PC-9 (cell line): ENCODE measurements around the gene SLC1A3. TPM values are rescaled to one million over a fixed set of nuclear protein-coding genes. Genes with fewer than 3 reads are reported as not detected.
A peak's percentile ranks its signal among the peaks of the same experiment; 100 is the strongest.

ENCODE experiments used
- BruUV-seq: library from RNA; stranded (reverse); fragments of 400-500 nt; replicated peaks from 2 replicates; lab custom pipeline; 2021; lab: Mats Ljungman, UMichigan
- CTCF ChIA-PET: fragments of 300-600 bp; sonication (Branson Sonifier 250); formaldehyde crosslinking; loops from one replicate; lab custom pipeline; 2022; ENCODE audit warnings: antibody characterized with exemption; lab: Charles Lee
- POLR2A ChIA-PET: fragments of 300-600 bp; sonication (Branson Sonifier 250); formaldehyde crosslinking; loops from one replicate; lab custom pipeline; 2022; ENCODE audit warnings: antibody characterized with exemption; ENCODE audit not compliant: unreplicated experiment; lab: Charles Lee
- DNase-seq, 2 experiments: peaks; one replicate each; pipeline versions ENCODE4 v3.0.0 to v3.0.0-alpha.2; 2015 to 2022; ENCODE audit warnings: mixed read lengths in 1 of 2
- H2AFZ ChIP-seq: fragments of 200-600 bp; sonication (generic); 2 replicates; pipeline ENCODE4 v1.8.1; 2017; ENCODE audit warnings: antibody characterized with exemption
- H3F3A ChIP-seq: fragments of 200-600 bp; sonication (generic); 2 replicates; pipeline ENCODE4 v1.8.1; 2017; ENCODE audit warnings: antibody characterized with exemption, mild to moderate bottlenecking, low read depth; ENCODE audit not compliant: insufficient read depth
- H3K27ac ChIP-seq: fragments of 200-600 bp; sonication (generic); 2 replicates; pipeline ENCODE4 v1.6.1; 2016; ENCODE audit warnings: mixed run types
- H3K27me3 ChIP-seq: fragments of 200-600 bp; sonication (generic); 2 replicates; pipeline ENCODE4 v1.6.1; 2016; ENCODE audit warnings: low read depth, mixed run types; ENCODE audit not compliant: insufficient read depth
- H3K36me3 ChIP-seq: fragments of 200-600 bp; sonication (generic); 2 replicates; pipeline ENCODE4 v1.6.1; 2016; ENCODE audit warnings: low read depth, mixed run types
- H3K4me1 ChIP-seq: fragments of 200-600 bp; sonication (generic); replicated peaks from 2 replicates; pipeline ENCODE4 v1.6.1; 2016; ENCODE audit warnings: mixed run types; ENCODE audit not compliant: insufficient read depth
- H3K4me2 ChIP-seq: fragments of 200-600 bp; sonication (generic); 2 replicates; pipeline ENCODE4 v1.6.1; 2017; ENCODE audit warnings: mixed run types
- H3K4me3 ChIP-seq: fragments of 200-600 bp; sonication (generic); 2 replicates; pipeline ENCODE4 v1.6.1; 2016; ENCODE audit warnings: mixed run types
- H3K79me2 ChIP-seq: fragments of 200-600 bp; sonication (generic); 2 replicates; pipeline ENCODE4 v1.6.1; 2017; ENCODE audit warnings: low read depth, mixed run types
- H3K9me2 ChIP-seq: fragments of 200-600 bp; sonication (generic); 2 replicates; pipeline ENCODE4 v1.8.1; 2017; ENCODE audit warnings: mild to moderate bottlenecking; ENCODE audit not compliant: insufficient read depth
- H3K9me3 ChIP-seq: fragments of 200-600 bp; sonication (generic); 2 replicates; pipeline ENCODE4 v1.8.1; 2016; ENCODE audit warnings: low read depth; ENCODE audit not compliant: insufficient read depth
- H4K20me1 ChIP-seq: fragments of 200-600 bp; sonication (generic); 2 replicates; pipeline ENCODE4 v1.8.1; 2017; ENCODE audit not compliant: insufficient read depth
- EZH2 ChIP-seq: fragments of 200-600 bp; sonication (generic); IDR thresholded peaks from 2 replicates; pipeline ENCODE4 v1.8.0; 2017; ENCODE audit warnings: antibody characterized with exemption, low read depth
- intact Hi-C: fragments of 100-400 bp; cut with micrococcal nuclease; formaldehyde crosslinking; loops from one replicate; pipeline ENCODE4 v1.10.0; 2022; ENCODE audit not compliant: unreplicated experiment
- total RNA-seq: library from RNA; stranded (reverse); gene quantifications from 2 replicates; pipeline ENCODE4 v1.2.3, GENCODE V29; 2021
- TF ChIP-seq, protein P1 (sequence below): fragments of 200-600 bp; sonication (generic); conservative IDR thresholded peaks from 2 replicates; pipeline ENCODE4 v1.6.1; 2017; ENCODE audit warnings: mixed run types, antibody characterized with exemption, mild to moderate bottlenecking, moderate library complexity

The SLC1A3 gene
- total RNA-seq, 1 experiment from 2014 or later = 0.24 TPM

- peak; percentile 59 to 68 for DNase-seq
- Histone ChIP-seq H3K36me3 (no peaks in the 10 kb centered on the region), H3K27me3 (no peaks in the 10 kb centered on the region), H4K20me1 (no peaks in the 10 kb centered on the region), H3K9me3 (no peaks in the 10 kb centered on the region), H3K4me2 (peak overlapping the region; percentile 61), H2AFZ (no peak overlapping the region), H3F3A (no peaks in the 10 kb centered on the region; the same call in 1 of the 2 replicates), H3K79me2 (no peaks in the 10 kb centered on the region), H3K27ac (no peak overlapping the region), H3K9me2 (no peaks in the 10 kb centered on the region), H3K4me1 (peaks cover 5% of the 10 kb centered on the region; the same call in 1 of the 2 replicates), H3K4me3 (no peak overlapping the region)
- no TSS peak for BruUV-seq
- intact Hi-C loops = loop anchor here (1.0 to 10.0 kb wide), 6 partner anchors 188 to 1604 kb away; no protein-coding TSS in a partner anchor
- ChIA-PET CTCF (interaction anchor here (1.4 kb wide), 1 partner anchor 614 kb away, joined by 4 read pairs; no protein-coding TSS in a partner anchor), POLR2A (no interaction called here)
- no peak for TF ChIP-seq EZH2
- TF ChIP-seq, protein P1, sequence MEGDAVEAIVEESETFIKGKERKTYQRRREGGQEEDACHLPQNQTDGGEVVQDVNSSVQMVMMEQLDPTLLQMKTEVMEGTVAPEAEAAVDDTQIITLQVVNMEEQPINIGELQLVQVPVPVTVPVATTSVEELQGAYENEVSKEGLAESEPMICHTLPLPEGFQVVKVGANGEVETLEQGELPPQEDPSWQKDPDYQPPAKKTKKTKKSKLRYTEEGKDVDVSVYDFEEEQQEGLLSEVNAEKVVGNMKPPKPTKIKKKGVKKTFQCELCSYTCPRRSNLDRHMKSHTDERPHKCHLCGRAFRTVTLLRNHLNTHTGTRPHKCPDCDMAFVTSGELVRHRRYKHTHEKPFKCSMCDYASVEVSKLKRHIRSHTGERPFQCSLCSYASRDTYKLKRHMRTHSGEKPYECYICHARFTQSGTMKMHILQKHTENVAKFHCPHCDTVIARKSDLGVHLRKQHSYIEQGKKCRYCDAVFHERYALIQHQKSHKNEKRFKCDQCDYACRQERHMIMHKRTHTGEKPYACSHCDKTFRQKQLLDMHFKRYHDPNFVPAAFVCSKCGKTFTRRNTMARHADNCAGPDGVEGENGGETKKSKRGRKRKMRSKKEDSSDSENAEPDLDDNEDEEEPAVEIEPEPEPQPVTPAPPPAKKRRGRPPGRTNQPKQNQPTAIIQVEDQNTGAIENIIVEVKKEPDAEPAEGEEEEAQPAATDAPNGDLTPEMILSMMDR = peak; percentile 93
Observed at GRCh38 chr5:36692791-36693763, 86.7 kb downstream of the SLC1A3 start.

GRCh38 chr5:36694351-36694750 is 87.9 kb downstream of the SLC1A3 start:
- intact Hi-C loops = loop anchor here (5.0 to 10.0 kb wide), 2 partner anchors 190 to 517 kb away; no protein-coding TSS in a partner anchor
- no peaks in the 10 kb centered on the region for H3K9me2 ChIP-seq
- no peaks in the 10 kb centered on the region for H4K20me1 ChIP-seq
- no peaks in the 10 kb centered on the region for H3K36me3 ChIP-seq
- H3K4me2 ChIP-seq = no peak overlapping the region
- no peak for DNase-seq
- H3K4me3 ChIP-seq = no peak overlapping the region
- H3K9me3 ChIP-seq = no peaks in the 10 kb centered on the region
- peaks cover 5% of the 10 kb centered on the region; the same call in 1 of the 2 replicates for H3K4me1 ChIP-seq
- POLR2A ChIA-PET = no interaction called here
- no peaks in the 10 kb centered on the region for H3K27me3 ChIP-seq
- BruUV-seq = no TSS peak
- no peaks in the 10 kb centered on the region; the same call in 1 of the 2 replicates for H3F3A ChIP-seq
- CTCF ChIA-PET = interaction anchor here (1.4 kb wide), 1 partner anchor 615 kb away, joined by 4 read pairs; no protein-coding TSS in a partner anchor
- H3K79me2 ChIP-seq = no peaks in the 10 kb centered on the region
- no peak overlapping the region for H3K27ac ChIP-seq
- H2AFZ ChIP-seq = no peak overlapping the region
- TF ChIP-seq EZH2 = no peak
- TF ChIP-seq, protein P1 = no peak

- POLR2A ChIA-PET = no interaction called here
Observed at GRCh38 chr5:36696059-36696673, 89.8 kb downstream of the SLC1A3 start.

More at GRCh38 chr5:36696059-36696673, 89.8 kb downstream of the SLC1A3 start:
- 0 out of 2 replicates have a peak, but pooled peaks cover under 1% of the 10 kb centered on the region for H3K27me3 ChIP-seq
- CTCF ChIA-PET = interaction anchor here (0.5 to 1.7 kb wide), 4 partner anchors 119 to 617 kb away, joined by 3 to 15 read pairs (median 10); partner anchors contain the start of gene NADK2
- H4K20me1 ChIP-seq = no peaks in the 10 kb centered on the region
- H3K79me2 ChIP-seq = no peaks in the 10 kb centered on the region
- H3K9me3 ChIP-seq = no peaks in the 10 kb centered on the region
- peak; percentile 55 to 65 for DNase-seq
- H3K4me1 ChIP-seq = peaks cover 5% of the 10 kb centered on the region; the same call in 1 of the 2 replicates
- no peaks in the 10 kb centered on the region for H3K9me2 ChIP-seq
- peak overlapping the region; percentile 32 for H3K4me2 ChIP-seq
- no peak overlapping the region for H3K4me3 ChIP-seq
- H3K27ac ChIP-seq = no peak overlapping the region
- peak overlapping the region; percentile 31; the same call in 1 of the 2 replicates for H2AFZ ChIP-seq
- no TSS peak for BruUV-seq
- H3F3A ChIP-seq = no peaks in the 10 kb centered on the region
- TF ChIP-seq, protein P1 = peak; percentile 97
- TF ChIP-seq EZH2 = no peak
- no peaks in the 10 kb centered on the region for H3K36me3 ChIP-seq
- intact Hi-C loops = loop anchor here (1.0 to 10.0 kb wide), 3 partner anchors 191 to 919 kb away; no protein-coding TSS in a partner anchor
